Epithelial cell of proximal tubule (primary cell): ENCODE results near the gene HELZ. TPM values are rescaled to one million over a fixed set of nuclear protein-coding genes. Genes with fewer than 3 reads are reported as not detected.

ENCODE experiments used
- DNase-seq: peaks from one replicate; pipeline ENCODE4 v3.0.0-alpha.2; 2011; ENCODE audit warnings: low read depth
- H3K4me3 ChIP-seq: 2 replicates; pipeline ENCODE4 v1.5.1; 2011; ENCODE audit warnings: low read depth, mild to moderate bottlenecking, low read length
- CTCF ChIP-seq: conservative IDR thresholded peaks from 2 replicates; pipeline ENCODE4 v1.5.1; 2012; ENCODE audit warnings: low read depth, mild to moderate bottlenecking, low read length
- total RNA-seq: library from RNA; depleted of rRNA; stranded (reverse); fragments of >200 nt; gene quantifications from 2 replicates; pipeline ENCODE4 v1.2.3, GENCODE V29; 2015

The HELZ gene
- total RNA-seq, 1 donor from 2014 or later: 31.1 TPM

- DNase-seq: no peak
- no peak for TF ChIP-seq CTCF
- no peak overlapping the region for H3K4me3 ChIP-seq
Observed at GRCh38 chr17:67067571-67068482, 177.2 kb downstream of the HELZ start.

- H3K4me3 ChIP-seq: no peak overlapping the region
- DNase-seq: no peak
- TF ChIP-seq CTCF: no peak
Observed at GRCh38 chr17:67066717-67067116, 178.3 kb downstream of the HELZ start.

- TF ChIP-seq CTCF: no peak
- no peak overlapping the region for H3K4me3 ChIP-seq
- DNase-seq: no peak
Observed at GRCh38 chr17:67063141-67063540, 181.9 kb downstream of the HELZ start.

GRCh38 chr17:67059372-67059771 is 185.6 kb downstream of the HELZ start:
- no peak for TF ChIP-seq CTCF
- no peak for DNase-seq
- H3K4me3 ChIP-seq: no peak overlapping the region

- no peak for DNase-seq
- H3K4me3 ChIP-seq: no peak overlapping the region
- TF ChIP-seq CTCF: no peak
Observed at GRCh38 chr17:67058036-67058435, 187.0 kb downstream of the HELZ start.

- no peak for DNase-seq
- H3K4me3 ChIP-seq: no peak overlapping the region
Observed at GRCh38 chr17:67056746-67057490, 188.1 kb downstream of the HELZ start.

More at GRCh38 chr17:67056746-67057490, 188.1 kb downstream of the HELZ start:
- TF ChIP-seq CTCF: no peak
